GM04503 (cell line): ENCODE measurements around the gene UPK3A.
"Not testable (repeated sequence)": the region's sequence is repeated elsewhere in the genome, so short reads cannot be mapped to it uniquely, and the experiment has no call there.

Source experiments
- DNase-seq: peaks from one replicate; pipeline ENCODE4 v3.0.0-alpha.2; 2012; ENCODE audit warnings: low read depth

The UPK3A gene

DNA sequence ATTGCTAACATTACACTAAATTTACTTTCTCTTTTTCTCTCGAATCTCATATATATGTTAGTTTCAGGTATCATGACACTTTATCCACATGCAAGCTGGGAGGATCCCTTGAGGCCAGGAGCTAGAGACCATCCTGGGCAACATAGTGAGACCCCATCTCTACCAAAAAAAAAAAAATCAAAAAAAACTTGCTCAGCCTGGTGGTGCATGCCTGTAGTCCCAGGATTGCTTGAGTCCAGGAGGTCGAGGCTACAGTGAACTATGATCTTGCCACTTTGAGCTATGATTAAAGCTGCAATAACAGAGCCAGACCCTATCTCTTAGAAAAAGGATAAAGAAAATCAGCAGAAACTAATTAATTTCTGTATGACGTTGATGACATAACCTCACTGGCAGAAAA, 3.7 kb upstream of the UPK3A start:
- DNase-seq = no peak

DNA sequence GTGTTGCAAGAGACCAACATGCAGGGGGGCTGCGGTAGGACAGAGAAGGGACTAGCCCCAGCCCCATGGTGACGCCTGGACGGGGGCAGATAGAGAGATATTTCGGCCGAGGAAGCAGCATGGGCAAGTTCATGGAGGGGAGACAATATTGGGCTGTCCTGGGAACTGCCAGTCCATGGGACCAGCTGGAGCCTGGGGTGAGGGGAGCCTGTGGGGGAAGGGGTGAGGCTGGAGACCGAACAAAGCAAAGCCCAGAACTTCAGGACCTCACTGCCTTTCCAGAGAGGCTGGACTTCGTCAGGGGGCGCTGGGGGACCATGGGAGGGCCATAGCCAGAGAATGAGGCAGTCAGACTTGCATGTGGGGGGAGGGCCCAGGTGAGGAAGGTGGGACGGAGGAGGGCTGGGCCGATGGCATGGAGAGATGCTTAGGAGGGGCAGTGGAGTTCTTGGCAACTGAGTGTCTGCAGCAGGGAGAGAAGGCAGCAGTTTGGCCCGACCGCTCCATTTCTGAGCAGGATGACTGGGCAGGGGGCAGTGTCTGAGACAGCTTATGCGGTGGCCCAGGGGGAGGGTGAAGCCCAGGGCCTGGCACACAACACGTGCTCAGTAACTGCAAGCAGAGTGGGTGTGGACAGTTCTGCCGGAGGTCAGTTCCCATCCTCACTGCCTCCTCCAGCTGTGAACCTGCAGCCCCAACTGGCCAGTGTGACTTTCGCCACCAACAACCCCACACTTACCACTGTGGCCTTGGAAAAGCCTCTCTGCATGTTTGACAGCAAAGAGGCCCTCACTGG, 712 bp downstream of the UPK3A start:
- no peak for DNase-seq

- no peak for DNase-seq
Observed at GRCh38 chr22:45286854-45287551, 2.3 kb downstream of the UPK3A start.

GRCh38 chr22:45290410-45290936, 5.7 kb downstream of the UPK3A start:
- DNase-seq = peak; percentile 68

GRCh38 chr22:45291061-45291930, 6.5 kb downstream of the UPK3A start:
- DNase-seq = no peak

GRCh38 chr22:45291931-45292290, 7.2 kb downstream of the UPK3A start:
- DNase-seq = no peak

DNA sequence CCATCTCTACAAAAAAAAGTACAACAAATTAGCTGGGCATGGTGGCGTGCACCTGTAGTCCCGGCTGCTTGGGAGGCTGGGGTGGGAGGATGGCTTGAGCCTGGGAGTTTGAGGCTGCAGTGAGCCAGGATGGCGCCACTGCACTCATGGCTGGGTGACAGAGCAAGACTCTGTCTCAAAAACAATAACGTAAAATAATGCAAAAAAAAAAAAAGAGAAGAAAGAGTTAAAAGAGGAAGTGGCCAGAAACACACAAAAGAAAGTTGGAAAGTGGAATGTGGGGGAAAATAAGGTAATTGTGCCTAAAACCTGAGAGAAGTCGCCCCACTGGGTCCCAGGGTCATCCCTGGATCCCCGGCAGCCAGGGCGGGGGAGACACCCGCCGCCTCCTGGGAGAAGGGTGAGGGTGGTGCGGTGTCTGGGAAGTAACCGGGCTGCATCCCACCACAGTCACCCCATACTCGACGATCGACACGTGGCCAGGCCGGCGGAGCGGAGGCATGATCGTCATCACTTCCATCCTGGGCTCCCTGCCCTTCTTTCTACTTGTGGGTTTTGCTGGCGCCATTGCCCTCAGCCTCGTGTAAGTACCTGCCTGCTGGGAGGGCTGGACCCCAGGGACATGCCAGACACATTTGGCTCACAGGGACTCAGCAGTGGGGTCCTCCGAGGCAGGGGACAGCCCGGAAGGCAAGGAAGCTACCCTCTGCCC, 8.1 kb downstream of the UPK3A start:
- no peak for DNase-seq

- DNase-seq = no peak
Observed at GRCh38 chr22:45294030-45294429, 9.3 kb downstream of the UPK3A start.

- not testable (repeated sequence) for DNase-seq
Observed at GRCh38 chr22:45295004-45295403, 10.3 kb downstream of the UPK3A start.

DNA sequence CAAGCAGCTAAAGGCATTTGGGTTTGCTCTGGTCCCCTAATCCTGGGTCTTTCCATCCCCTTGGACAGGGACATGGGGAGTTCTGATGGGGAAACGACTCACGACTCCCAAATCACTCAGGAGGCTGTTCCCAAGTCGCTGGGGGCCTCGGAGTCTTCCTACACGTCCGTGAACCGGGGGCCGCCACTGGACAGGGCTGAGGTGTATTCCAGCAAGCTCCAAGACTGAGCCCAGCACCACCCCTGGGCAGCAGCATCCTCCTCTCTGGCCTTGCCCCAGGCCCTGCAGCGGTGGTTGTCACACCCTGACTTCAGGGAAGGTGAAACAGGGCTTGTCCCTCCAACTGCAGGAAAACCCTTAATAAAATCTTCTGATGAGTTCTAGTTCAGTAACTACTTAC, 10.7 kb downstream of the UPK3A start:
- no peak for DNase-seq

DNA sequence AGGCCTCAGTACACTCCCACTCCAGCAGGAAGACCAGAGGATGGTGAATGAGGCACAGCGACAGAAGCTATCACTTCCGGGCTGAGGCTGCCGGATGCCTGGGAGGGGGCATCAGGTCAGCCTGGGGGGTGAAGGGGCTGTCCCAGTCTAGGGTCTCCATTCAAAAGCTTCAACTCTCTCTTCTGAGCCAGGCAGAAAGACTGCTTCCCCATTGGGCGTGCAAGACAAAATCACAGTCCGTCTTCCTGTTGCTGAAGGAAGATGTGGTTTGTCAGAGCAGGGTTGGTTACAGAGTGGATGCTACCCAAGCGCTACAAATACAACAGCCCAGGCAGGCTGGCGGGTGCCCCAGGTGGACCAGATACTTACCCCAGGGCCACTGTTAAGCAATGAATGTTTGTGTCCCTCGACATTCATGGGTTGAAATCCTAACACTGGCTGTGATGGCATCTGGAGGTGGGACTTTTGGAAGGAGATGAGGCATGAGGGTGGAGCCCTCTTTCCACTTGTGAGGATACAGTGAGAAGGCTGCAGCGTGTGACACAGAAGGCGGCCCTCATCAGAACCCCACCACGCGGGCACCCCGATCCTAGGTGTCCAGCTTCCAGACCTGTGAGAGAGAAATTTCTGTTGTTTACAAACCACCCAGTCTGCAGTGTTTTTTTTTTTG, 12.0 kb downstream of the UPK3A start:
- no peak for DNase-seq

DNA sequence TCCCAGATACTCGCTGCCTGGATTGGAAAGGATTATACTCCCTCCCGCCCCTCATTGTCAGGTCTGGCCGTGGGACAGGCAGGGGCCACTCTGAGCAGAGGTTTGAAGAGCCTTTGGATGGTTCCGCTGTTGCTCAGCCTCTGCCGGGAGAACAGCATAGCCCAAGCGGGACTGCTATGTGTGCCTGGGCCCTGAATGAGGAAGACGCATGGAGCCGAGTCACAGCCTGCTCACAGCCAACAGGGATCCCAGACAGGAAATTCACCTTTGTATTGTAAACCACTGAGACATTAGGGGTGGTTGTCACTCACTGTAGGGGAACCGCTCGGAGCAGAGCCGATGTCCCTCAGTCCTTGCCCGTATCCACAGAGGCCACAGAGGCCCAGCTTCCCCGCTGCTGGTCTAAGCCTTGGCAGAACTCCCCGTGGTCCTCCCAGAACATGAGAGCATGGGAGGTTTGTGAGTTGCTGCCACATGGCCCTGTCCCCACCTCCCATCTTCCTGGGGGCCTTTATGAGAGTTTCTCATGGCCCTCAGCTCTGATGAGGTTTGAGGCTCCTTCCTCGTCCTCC, 14.3 kb downstream of the UPK3A start:
- no peak for DNase-seq

DNA sequence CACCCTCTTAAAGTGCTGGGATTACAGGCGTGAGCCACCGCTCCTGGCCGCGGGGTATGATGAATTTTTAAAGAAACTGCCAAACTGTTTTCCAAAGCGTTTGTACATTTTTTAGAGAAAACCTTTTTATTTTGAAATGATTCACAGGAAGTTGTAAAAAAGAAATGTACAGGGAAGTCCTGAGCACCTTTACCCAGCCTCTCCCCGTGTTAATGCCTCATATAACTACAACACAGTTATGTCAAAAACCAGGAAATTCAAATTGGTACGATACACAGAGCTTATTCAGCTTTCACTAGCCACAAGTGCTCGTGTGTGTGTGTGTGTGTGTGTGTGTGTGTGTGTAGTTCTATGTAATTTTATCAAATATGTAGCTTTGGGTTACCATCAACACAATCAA, 18.0 kb downstream of the UPK3A start:
- DNase-seq = no peak

DNA sequence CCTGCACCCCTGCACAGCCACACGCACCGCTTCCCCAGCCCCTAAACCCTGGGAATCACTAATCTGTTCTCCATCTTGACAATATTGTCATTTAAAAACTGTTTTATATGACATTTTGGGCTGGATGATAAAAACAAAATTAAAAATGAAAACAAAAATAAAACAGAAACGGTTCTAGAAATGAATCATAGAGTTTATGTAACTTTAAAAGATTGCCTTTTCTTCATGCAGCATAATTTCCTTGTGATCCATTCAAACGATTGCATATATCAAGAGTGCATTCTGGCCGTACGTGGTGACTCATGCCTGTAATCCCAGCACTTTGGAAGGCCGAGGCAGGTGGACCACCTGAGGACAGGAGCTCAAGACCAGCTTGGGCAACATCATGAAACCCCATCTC, 18.4 kb downstream of the UPK3A start:
- no peak for DNase-seq

DNA sequence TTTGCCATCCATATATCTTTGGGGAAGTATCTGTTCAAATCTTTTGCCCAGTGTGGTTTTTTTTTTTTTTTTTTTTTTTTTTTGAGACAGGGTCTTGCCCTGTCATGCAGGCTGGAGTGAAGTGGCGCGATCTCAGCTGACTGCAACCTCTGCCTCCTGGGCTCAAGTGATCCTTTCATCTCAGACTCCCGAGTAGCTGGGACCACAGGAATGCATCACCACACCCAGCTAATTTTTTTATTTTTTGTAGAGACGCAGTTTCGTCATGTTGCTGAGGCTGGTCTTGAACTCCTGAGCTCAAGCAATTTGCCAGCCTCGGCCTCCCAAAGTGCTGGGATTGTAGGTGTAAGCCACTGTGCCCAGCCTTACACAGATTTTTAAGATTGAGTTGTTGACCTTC, 20.2 kb downstream of the UPK3A start:
- DNase-seq = no peak

GRCh38 chr22:45305456-45306075, 20.8 kb downstream of the UPK3A start:
- DNase-seq = no peak

- DNase-seq = no peak
Observed at GRCh38 chr22:45306139-45306538, 21.4 kb downstream of the UPK3A start.

GRCh38 chr22:45308391-45308956, 23.7 kb downstream of the UPK3A start:
- DNase-seq = no peak

DNA sequence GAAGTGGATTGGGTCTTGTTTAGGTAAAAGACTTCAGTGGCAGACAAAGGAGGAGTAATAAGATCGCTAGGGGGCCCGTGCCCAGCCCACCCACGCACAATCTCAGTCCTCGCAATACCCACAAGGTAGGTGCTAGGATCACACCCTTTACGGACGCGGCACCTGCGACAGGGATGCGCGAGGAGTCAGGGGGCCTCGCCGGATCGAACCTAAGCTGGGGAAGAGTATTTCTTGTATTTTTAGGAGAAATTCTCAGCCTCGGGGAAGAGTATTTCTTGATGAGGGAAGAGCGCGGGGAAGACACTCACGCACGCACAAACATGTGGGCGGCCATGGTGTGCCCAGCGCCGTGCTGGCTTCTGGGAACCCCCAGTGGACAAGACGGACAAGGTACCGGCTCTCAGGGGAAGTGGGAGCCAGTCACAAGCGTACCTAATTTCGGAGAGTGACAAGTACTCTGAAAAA, 24.2 kb downstream of the UPK3A start:
- DNase-seq = no peak
